HFF-Myc (cell line): ENCODE data around the gene SENP5.

Experiments used
- DNase-seq: peaks from one replicate; pipeline ENCODE4 v3.0.0-alpha.2; 2011; ENCODE audit warnings: low read depth; ENCODE audit errors: extremely low read depth
- H3K4me3 ChIP-seq: replicated peaks from 2 replicates; pipeline ENCODE4 v1.5.1; 2011; ENCODE audit warnings: low read depth, mild to moderate bottlenecking, control low read depth, low read length
- TF ChIP-seq, protein P1 (sequence below): IDR thresholded peaks from 2 replicates; pipeline ENCODE4 v1.5.1; 2012; ENCODE audit warnings: mild to moderate bottlenecking, low read depth, low read length, control low read depth; ENCODE audit errors: missing control alignments

The SENP5 gene

DNA sequence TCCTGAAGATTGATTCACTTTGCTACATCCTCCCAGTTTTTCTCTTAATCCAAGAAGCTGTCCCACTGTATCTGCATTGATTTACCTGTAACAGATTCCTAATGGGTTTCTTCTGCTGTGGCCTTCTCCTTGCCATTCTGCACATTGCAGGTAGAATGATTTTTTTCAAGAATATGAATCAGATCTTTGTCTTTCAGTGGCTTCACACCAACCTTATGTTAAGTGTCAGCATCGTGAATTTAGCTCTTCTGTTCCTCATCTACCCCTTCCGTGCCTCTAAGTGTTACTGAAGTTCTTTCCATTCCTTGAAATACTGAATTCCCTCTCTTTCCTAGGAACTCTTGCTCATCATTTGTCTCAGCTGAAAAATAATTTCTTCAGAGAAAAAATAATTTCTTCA, 7.5 kb downstream of the SENP5 start:
- TF ChIP-seq, protein P1, sequence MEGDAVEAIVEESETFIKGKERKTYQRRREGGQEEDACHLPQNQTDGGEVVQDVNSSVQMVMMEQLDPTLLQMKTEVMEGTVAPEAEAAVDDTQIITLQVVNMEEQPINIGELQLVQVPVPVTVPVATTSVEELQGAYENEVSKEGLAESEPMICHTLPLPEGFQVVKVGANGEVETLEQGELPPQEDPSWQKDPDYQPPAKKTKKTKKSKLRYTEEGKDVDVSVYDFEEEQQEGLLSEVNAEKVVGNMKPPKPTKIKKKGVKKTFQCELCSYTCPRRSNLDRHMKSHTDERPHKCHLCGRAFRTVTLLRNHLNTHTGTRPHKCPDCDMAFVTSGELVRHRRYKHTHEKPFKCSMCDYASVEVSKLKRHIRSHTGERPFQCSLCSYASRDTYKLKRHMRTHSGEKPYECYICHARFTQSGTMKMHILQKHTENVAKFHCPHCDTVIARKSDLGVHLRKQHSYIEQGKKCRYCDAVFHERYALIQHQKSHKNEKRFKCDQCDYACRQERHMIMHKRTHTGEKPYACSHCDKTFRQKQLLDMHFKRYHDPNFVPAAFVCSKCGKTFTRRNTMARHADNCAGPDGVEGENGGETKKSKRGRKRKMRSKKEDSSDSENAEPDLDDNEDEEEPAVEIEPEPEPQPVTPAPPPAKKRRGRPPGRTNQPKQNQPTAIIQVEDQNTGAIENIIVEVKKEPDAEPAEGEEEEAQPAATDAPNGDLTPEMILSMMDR = no peak
- DNase-seq = no peak
- no peak overlapping the region for H3K4me3 ChIP-seq

DNA sequence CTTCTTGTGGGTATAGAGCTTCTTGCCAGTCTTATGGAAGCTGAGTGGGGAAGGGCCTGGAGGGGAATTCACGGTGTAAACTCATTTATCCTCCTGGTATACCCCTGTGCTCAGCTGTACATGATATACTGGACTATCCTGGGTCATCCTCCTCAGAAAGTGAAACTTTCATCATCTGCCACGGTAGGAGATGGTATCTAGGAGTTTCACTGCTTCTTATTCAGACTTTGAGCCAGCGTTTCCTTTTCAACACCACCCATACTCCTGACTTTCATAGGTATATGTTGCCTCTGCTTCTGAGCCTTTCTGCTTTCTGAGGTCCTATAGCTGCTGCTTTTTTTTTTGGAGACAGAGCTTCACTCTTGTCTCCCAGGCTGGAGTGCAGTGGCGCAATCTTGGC, 15.6 kb downstream of the SENP5 start:
- H3K4me3 ChIP-seq = no peak overlapping the region
- TF ChIP-seq, protein P1 = no peak
- DNase-seq = no peak

DNA sequence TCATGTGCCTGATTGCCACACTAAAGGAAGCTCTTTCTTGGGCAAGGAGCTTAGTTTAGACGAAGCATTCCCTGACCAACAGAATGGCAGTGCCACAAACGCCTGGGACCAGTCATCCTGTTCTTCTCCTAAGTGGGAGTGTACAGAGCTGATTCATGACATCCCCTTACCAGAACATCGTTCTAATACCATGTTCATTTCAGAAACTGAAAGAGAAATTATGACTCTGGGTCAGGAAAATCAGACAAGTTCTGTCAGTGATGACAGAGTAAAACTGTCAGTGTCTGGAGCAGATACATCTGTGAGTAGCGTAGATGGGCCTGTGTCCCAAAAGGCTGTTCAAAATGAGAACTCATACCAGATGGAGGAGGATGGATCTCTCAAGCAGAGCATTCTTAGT, 18.4 kb downstream of the SENP5 start:
- no peak for DNase-seq
- H3K4me3 ChIP-seq = no peak overlapping the region
- TF ChIP-seq, protein P1 = no peak

DNA sequence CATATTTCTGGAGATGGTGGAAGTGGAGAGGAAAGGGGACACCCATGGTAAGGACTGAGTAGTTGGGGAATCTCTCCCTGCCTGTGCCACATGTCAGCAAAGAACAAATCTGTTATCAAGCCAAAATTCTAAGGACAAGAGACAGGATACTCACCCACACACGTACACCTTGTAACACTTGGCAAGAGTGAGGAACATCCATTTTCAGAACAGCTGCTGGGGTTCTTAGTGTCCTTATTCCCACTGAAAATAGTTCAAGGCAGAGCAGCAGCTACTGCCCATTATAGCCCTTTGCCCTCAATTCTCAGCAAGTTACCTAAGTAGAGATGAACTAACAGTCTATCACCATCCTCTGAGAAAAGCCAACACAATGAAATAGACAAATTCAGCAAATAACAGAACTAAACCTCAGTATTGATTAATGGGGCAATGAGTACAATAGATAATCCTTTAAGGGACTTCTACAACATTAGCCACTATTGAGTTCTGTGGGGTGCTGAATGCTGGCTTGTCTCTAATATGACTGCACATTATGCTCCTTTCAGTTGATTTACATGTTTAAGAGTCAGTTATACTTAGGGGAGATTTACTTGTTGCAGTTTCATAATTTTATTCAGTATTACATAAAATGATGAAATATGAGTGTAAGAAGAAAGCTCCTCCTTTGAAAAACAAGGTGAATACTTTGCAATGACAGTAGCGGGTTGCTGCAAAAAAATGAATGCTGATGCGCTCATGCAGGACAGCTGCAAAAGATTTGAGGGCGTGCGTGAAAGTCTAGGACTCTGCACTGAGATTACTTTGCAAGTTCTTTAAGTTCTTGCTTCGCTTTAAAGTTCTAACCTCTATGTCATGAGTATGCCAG, 22.4 kb downstream of the SENP5 start:
- H3K4me3 ChIP-seq = no peak overlapping the region
- TF ChIP-seq, protein P1 = no peak

DNA sequence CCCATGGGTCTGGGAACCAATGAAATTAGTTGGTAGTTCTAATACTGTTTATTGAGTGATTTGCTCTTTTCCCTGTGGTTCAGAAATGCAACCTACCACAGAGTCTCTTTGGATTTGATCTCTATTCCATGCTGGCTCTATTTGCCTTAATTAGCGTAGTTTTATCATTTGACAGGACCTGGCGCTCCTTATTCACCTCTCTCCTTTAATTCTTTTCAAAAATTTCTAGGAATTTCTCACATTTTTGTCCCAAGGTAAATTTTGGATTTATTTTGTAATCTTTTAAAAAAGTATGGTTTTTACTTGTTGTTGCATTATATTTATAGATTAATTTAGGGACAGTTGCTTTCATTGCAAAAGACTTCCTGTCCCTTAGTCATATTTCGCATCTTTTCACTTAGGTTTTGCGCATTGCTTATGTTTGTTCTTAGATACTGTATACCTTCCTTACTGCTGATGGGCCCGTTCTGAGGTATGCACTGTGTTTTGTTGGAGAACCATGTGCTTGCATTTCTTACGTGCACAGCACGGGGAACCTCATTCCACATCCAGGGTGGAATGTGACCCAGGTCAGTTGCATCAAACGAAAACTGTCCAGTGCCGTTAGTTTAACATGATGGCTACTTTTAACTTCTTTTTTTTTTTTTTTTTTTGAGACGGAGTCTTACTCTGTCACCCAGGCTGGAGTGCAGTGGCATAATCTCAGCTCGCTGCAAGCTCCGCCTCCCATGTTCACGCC, 27.0 kb downstream of the SENP5 start:
- no peak for DNase-seq
- H3K4me3 ChIP-seq = no peak overlapping the region
- TF ChIP-seq, protein P1 = no peak

More for the DNA sequence above, 22.4 kb downstream of the SENP5 start:
- DNase-seq = no peak

DNA sequence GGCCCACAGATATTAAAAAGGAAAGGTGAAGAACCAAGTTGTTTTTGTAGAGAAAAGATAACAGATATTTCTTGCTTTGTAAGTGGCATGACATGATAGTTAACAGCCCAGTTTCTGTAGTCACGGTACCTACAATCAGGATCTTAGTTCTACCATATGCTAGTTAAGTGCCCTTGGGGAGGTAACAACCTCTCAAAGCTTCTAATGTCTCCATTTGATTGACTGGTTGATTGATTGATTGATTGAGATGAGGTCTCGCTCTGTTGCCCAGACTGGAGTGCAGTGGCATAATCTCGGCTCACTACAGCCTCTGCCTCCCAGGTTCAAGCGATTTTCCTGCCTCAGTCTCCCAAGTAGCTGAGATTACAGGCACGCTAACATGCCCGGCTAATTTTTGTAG, 28.5 kb downstream of the SENP5 start:
- TF ChIP-seq, protein P1 = no peak
- no peak overlapping the region for H3K4me3 ChIP-seq
- no peak for DNase-seq
